ENCODE results near the gene PRKAR2B. TPM values are rescaled to one million over a fixed set of nuclear protein-coding genes. Genes with fewer than 3 reads are reported as not detected.

Gene PRKAR2B
- total RNA-seq, 4 donors from 2014 or later = 89.5 to 127 (median 102) TPM

DNA sequence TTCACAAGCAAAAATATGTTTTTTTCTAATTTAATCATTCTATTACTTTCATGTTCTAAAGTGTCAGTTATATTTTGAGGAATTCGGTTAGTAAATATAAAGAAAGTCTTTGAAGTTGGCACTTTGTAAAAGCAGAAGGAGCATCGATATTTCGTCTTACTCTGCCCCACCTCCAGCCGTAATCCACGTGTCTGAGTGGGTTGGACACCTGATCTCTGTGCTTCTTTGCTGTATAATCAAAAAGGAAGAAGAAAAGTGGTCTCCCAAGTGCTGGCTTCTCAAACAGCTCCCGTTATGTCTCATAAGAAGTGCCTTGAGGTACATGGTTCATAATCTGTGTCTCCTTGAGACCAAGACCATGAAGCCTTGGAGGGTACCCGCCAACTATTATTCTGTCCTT lies 19.8 kb downstream of the PRKAR2B start:
- H3K4me1 ChIP-seq = peaks cover 4 to 60% (median 57%) of the 10 kb centered on the region in 4 donors
- H3K9me3 ChIP-seq = no peaks in the 10 kb centered on the region
- 91% methylated on average over 7 of the region's 7 CpGs for WGBS
- no peaks in the 10 kb centered on the region for H3K36me3 ChIP-seq
- peak overlapping the region; percentile 18 to 75 (median 42) for H3K27ac ChIP-seq (replicated peaks in 1 of 4)
- TF ChIP-seq, protein P1, sequence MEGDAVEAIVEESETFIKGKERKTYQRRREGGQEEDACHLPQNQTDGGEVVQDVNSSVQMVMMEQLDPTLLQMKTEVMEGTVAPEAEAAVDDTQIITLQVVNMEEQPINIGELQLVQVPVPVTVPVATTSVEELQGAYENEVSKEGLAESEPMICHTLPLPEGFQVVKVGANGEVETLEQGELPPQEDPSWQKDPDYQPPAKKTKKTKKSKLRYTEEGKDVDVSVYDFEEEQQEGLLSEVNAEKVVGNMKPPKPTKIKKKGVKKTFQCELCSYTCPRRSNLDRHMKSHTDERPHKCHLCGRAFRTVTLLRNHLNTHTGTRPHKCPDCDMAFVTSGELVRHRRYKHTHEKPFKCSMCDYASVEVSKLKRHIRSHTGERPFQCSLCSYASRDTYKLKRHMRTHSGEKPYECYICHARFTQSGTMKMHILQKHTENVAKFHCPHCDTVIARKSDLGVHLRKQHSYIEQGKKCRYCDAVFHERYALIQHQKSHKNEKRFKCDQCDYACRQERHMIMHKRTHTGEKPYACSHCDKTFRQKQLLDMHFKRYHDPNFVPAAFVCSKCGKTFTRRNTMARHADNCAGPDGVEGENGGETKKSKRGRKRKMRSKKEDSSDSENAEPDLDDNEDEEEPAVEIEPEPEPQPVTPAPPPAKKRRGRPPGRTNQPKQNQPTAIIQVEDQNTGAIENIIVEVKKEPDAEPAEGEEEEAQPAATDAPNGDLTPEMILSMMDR (IDR thresholded peaks at IDR 0.05) = no peak
- TF ChIP-seq EP300 (IDR thresholded peaks at IDR 0.05) (no peak), POLR2A (IDR thresholded peaks at IDR 0.05; ENCODE audit: low read depth) (no peak), POLR2AphosphoS5 (IDR thresholded peaks at IDR 0.05) (no peak)
- H3K27me3 ChIP-seq = no peaks in the 10 kb centered on the region
- DNase-seq (ENCODE audit: extremely low spot score) = no peak
- no peak overlapping the region for H3K4me3 ChIP-seq
- intact Hi-C loops (cut with DNase I) = no loop called here

DNA sequence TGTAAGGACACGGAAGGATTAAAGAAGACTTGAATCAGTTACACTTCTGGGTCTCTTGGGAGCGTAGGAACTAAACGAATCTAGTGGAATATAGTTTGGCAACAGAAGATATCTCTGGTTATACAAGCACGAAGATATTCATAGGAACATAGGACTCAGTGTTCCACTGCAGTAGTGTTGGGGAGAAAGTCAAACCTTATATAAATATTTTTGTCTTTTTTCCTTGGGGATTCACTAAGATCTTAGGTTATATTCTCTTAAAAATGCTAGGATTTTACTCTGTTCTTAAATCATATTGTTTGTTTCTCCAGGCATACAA lies 21.4 kb downstream of the PRKAR2B start:
- Histone ChIP-seq H3K9me3 (no peaks in the 10 kb centered on the region), H3K4me1 (peaks cover 4 to 73% (median 65%) of the 10 kb centered on the region in 4 donors), H3K4me3 (peak overlapping the region in 3 of 4 donors; percentile 6 to 25 (median 17)), H3K27ac (replicated peaks in 1 of 4) (peak overlapping the region; percentile 60 to 76 (median 68)), H3K27me3 (no peaks in the 10 kb centered on the region), H3K36me3 (no peaks in the 10 kb centered on the region)
- DNase-seq (ENCODE audit: extremely low spot score) = no peak
- TF ChIP-seq, protein P1 (IDR thresholded peaks at IDR 0.05) = no peak
- no peak for TF ChIP-seq EP300 (IDR thresholded peaks at IDR 0.05)
- no peak for TF ChIP-seq POLR2AphosphoS5 (IDR thresholded peaks at IDR 0.05)
- TF ChIP-seq POLR2A (IDR thresholded peaks at IDR 0.05; ENCODE audit: low read depth) = no peak
- WGBS = 42% methylated on average over 4 of the region's 4 CpGs
- intact Hi-C loops (cut with DNase I) = no loop called here

DNA sequence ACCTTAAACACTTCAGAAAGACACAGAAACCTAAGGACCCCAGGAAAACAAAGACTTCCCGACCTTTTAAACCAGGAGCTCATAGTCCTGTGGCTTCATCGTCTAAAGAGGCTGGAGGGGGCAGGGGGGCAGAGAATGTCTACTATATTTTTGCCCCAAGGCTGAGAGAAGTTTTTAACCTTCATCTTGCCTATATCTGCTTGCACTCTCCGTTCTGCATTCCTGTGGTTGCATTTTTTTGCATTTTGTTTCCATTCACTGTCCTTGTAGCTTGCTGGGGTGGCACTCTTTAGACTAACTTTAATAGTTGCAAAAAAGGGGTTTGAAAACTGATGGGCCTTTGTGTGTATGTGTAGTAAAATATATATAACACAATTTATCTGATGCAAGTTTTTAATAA lies 23.7 kb downstream of the PRKAR2B start:
- no peak for DNase-seq (ENCODE audit: extremely low spot score)
- intact Hi-C loops (cut with DNase I) = no loop called here
- no peaks in the 10 kb centered on the region for H3K9me3 ChIP-seq
- H3K4me3 ChIP-seq = no peak overlapping the region
- no peak for TF ChIP-seq EP300 (IDR thresholded peaks at IDR 0.05)
- TF ChIP-seq POLR2A (IDR thresholded peaks at IDR 0.05; ENCODE audit: low read depth) = no peak
- TF ChIP-seq, protein P1 (IDR thresholded peaks at IDR 0.05) = no peak
- TF ChIP-seq POLR2AphosphoS5 (IDR thresholded peaks at IDR 0.05) = no peak
- H3K4me1 ChIP-seq = peaks cover 4 to 74% (median 65%) of the 10 kb centered on the region in 4 donors
- 81% methylated on average over 3 of the region's 3 CpGs for WGBS
- H3K36me3 ChIP-seq = no peaks in the 10 kb centered on the region
- H3K27ac ChIP-seq (replicated peaks in 1 of 4) = peak overlapping the region in 1 of 4 donors; percentile 9
- no peaks in the 10 kb centered on the region for H3K27me3 ChIP-seq

DNA sequence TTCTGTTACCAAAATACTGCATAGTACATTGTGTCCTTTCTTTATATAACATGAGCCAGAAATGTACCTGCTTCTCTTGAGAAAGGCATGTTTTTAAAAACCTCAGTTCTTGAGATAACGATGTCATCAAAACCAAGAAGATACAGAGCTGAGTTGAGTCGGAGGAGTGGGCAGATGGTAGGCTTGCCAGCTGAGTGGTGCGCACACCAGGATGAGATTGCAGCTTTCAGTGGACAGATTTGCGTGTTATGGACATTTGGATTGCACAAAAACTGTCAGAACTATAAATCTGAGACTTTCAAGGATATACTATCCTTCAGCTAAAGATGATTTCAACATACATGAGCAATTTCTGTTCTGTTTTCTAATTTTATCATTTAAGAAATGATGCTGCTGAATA lies 25.0 kb downstream of the PRKAR2B start:
- H3K4me3 ChIP-seq = no peak overlapping the region
- no peaks in the 10 kb centered on the region for H3K36me3 ChIP-seq
- 69% methylated on average over 4 of the region's 4 CpGs for WGBS
- intact Hi-C loops (cut with DNase I) = no loop called here
- no peak for DNase-seq (ENCODE audit: extremely low spot score)
- no peak for TF ChIP-seq EP300 (IDR thresholded peaks at IDR 0.05)
- no peak for TF ChIP-seq POLR2AphosphoS5 (IDR thresholded peaks at IDR 0.05)
- TF ChIP-seq, protein P1 (IDR thresholded peaks at IDR 0.05) = no peak
- TF ChIP-seq POLR2A (IDR thresholded peaks at IDR 0.05; ENCODE audit: low read depth) = no peak
- no peaks in the 10 kb centered on the region for H3K27me3 ChIP-seq
- H3K4me1 ChIP-seq = peaks cover 4 to 65% (median 55%) of the 10 kb centered on the region in 4 donors
- H3K27ac ChIP-seq (replicated peaks in 1 of 4) = peak overlapping the region in 3 of 4 donors; percentile 21 to 54 (median 49)
- no peaks in the 10 kb centered on the region for H3K9me3 ChIP-seq

DNA sequence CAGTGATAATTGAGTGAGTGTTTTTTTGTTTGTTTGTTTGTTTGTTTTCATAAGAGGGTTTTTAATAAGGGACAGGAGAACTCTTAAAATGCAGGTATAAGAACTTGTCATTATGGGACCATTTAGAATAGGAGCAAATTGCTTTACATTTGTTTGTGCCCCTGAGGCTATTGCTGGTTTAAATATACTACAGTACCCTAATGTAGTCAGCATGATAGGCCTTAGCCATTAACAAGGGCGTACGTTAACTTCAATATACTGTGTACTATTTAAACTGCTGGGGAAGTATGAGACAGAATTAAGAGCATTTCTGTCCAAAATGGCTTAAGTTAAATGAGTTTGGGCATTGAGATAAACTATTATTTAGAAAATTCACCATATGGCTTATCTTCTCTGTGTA lies 26.2 kb downstream of the PRKAR2B start:
- 94% methylated on average over 2 of the region's 2 CpGs for WGBS
- TF ChIP-seq, protein P1 (IDR thresholded peaks at IDR 0.05) = no peak
- H3K9me3 ChIP-seq = no peaks in the 10 kb centered on the region
- intact Hi-C loops (cut with DNase I) = no loop called here
- no peak for DNase-seq (ENCODE audit: extremely low spot score)
- no peak overlapping the region for H3K4me3 ChIP-seq
- no peaks in the 10 kb centered on the region for H3K27me3 ChIP-seq
- H3K27ac ChIP-seq (replicated peaks in 1 of 4) = no peak overlapping the region
- peaks cover under 1 to 52% (median 44%) of the 10 kb centered on the region in 4 donors for H3K4me1 ChIP-seq
- H3K36me3 ChIP-seq = no peaks in the 10 kb centered on the region
